ENCODE measurements around the gene NHLRC3. TPM values are rescaled to one million over a fixed set of nuclear protein-coding genes. Genes with fewer than 3 reads are reported as not detected.
"Not testable (repeated sequence)": the region's sequence is repeated elsewhere in the genome, so short reads cannot be mapped to it uniquely, and the experiment has no call there.

NHLRC3 gene, protein sequence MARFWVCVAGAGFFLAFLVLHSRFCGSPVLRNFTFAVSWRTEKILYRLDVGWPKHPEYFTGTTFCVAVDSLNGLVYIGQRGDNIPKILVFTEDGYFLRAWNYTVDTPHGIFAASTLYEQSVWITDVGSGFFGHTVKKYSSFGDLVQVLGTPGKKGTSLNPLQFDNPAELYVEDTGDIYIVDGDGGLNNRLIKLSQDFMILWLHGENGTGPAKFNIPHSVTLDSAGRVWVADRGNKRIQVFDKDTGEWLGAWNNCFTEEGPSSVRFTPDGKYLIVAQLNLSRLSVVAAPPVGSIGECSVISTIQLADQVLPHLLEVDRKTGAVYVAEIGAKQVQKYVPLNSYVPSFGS
- total RNA-seq: 10 to 100 TPM; 21.3 to 25.5 TPM

DNA sequence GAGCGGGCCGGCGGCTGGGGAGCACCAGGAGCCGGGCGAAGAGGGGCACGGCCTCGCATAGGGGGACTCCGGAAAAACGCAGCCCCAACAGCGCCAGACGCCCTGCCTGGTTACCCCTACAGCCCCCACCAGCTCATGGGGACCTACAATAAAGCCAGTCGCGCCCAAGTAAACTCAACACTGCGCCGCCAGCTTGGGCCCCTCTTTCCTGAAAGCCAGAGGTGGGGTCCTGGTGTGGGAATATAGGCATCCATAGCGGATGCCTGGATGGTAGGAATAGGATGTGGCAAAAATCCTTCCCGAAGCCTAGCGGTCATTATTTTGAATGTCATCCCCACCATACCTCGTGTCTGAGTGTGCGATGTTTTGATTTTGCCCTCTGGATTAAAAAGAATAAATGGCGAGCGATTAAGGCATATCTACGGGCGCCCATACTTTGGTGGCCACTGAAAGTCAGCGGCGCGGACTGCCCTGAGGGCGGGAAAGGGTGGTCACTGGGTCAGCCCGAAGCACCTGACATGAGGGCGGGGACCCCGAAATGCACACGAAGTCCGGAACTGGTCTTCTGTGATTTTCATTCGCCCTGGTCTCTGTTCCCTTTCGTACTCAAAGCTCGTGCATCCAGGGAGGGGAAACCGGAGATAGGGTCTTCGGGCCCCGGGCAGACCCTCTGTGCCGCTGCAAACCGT is at the start of gene NHLRC3, which contains the start of gene PROSER1:
NHLRC3 (plus strand) TSS at position 577 of the 689 bp plus-strand sequence. CDS start 184 bp downstream, outside the sequence.
PROSER1 (minus strand) TSS at position 210 of the 689 bp plus-strand sequence. CDS start 847 bp downstream, outside the sequence.
- H3K36me3 Mint-ChIP-seq (ENCODE audit: low read depth): peaks cover 28% of the 10 kb centered on the region
- peak within 1 kb of the TSS; percentile 96 for H3K27ac Mint-ChIP-seq
- POLR2A ChIA-PET: interaction anchor here (0.7 to 2.3 kb wide), 8 partner anchors 10 to 689 kb away, joined by 3 to 6 read pairs (median 4); partner anchors contain the start of gene UFM1
- H3K4me3 Mint-ChIP-seq: peak within 1 kb of the TSS; percentile 90
- ATAC-seq: peak; percentile 84
- peak; percentile 92 for DNase-seq
- H3K4me1 Mint-ChIP-seq (ENCODE audit: low read depth): peaks cover 55% of the 10 kb centered on the region
- CTCF ChIA-PET: interaction anchor here (1.0 to 2.2 kb wide), 6 partner anchors 11 to 578 kb away, joined by 3 to 9 read pairs (median 4); no protein-coding TSS in a partner anchor
- H3K27me3 Mint-ChIP-seq (ENCODE audit: low read depth): no peaks in the 10 kb centered on the region
- no peaks in the 10 kb centered on the region for H3K9me3 Mint-ChIP-seq (ENCODE audit: insufficient read depth)

- no peak for ATAC-seq
- H3K27me3 Mint-ChIP-seq (ENCODE audit: low read depth): peaks cover 6% of the 10 kb centered on the region
- ChIA-PET CTCF (no interaction called here), POLR2A (no interaction called here)
- no peaks in the 10 kb centered on the region for H3K4me1 Mint-ChIP-seq (ENCODE audit: low read depth)
- H3K4me3 Mint-ChIP-seq: no peak within 1 kb of the TSS
- H3K9me3 Mint-ChIP-seq (ENCODE audit: insufficient read depth): no peaks in the 10 kb centered on the region
- H3K36me3 Mint-ChIP-seq (ENCODE audit: low read depth): no peaks in the 10 kb centered on the region
- no peak within 1 kb of the TSS for H3K27ac Mint-ChIP-seq
- no peak for DNase-seq
Observed at GRCh38 chr13:38990693-38991092, 47.6 kb upstream of the NHLRC3 start, which contains the start of gene STOML3. Gene STOML3, minus strand, starts transcription at chr13:38990831. Its CDS starts 110 bp downstream, at chr13:38990721.

DNA sequence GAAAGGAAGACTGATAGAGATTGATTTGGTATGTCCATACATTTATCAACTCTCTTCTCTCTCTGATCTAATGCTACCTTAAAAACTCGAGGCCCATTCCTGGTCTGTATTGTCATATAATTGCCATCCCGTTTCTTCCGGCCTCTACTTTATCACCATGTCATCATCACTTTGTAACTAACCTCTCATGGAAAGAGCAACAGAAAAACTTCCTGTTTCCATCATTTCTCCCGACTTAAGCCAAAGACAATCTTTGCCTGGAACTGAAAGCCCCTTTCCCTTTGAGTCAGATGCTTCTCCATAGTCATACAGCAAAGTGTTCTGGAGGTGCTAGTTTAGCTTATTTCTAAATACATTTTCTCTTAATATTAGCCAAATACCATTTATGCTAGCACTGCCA is 44.9 kb upstream of the NHLRC3 start:
- Mint-ChIP-seq H3K4me1 (ENCODE audit: low read depth) (no peaks in the 10 kb centered on the region), H3K9me3 (ENCODE audit: insufficient read depth) (no peaks in the 10 kb centered on the region), H3K27me3 (ENCODE audit: low read depth) (peaks cover 6% of the 10 kb centered on the region), H3K27ac (no peak overlapping the region), H3K36me3 (ENCODE audit: low read depth) (no peaks in the 10 kb centered on the region), H3K4me3 (no peak overlapping the region)
- ChIA-PET CTCF (interaction anchor here (0.5 kb wide), 1 partner anchor 735 kb away, joined by 3 read pairs; no protein-coding TSS in a partner anchor), POLR2A (no interaction called here)
- DNase-seq: no peak
- no peak for ATAC-seq

DNA sequence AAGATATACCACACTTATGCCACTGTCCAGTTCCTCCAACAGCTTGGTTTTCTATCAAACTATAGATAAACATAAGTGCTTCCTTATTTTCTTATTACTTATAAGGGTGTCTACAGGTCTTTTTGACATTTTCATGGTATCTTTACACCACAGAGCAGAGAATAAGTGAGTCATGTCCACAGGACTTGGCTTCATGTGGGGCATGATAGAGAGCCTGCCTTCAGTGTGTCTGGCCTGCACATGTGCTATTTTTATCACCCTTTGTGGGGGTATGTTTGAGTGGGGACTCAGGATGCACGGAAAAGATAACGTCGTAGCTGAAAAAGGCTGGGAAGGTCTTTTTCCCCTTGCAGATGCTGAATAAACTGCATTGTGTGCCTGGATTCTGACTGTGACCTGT is 39.5 kb upstream of the NHLRC3 start:
- Mint-ChIP-seq H3K4me3 (no peak overlapping the region), H3K4me1 (ENCODE audit: low read depth) (no peaks in the 10 kb centered on the region)
- CTCF ChIA-PET: no interaction called here

DNA sequence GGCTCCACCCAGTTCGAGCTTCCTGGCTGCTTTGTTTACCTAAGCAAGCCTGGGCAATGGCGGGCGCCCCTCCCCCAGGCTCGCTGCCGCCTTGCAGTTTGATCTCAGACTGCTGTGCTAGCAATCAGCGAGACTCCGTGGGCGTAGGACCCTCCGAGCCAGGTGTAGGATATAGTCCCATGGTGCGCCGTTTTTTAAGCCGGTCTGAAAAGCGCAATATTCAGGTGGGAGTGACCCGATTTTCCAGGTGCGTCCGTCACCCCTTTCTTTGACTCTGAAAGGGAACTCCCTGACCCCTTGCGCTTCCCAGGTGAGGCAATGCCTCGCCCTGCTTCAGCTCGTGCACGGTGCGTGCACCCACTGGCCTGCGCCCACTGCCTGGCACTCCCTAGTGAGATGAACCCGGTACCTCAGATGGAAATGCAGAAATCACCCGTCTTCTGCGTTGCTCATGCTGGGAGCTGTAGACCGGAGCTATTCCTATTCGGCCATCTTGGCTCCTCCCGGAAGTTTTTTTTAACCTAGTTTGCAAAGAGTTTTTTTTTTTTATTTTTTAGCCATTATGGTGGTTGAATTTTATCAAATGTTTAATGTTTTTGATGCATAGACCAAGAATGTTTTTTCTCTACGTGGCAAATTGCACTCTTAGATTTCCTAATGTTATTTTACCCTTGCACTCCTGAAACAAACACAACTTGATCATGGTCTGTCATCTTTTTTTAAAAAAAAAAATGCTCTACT is 31.7 kb upstream of the NHLRC3 start:
- ATAC-seq; POLR2A ChIA-PET; DNase-seq; H3K27ac Mint-ChIP-seq; H3K4me1 Mint-ChIP-seq (ENCODE audit: low read depth); CTCF ChIA-PET; H3K9me3 Mint-ChIP-seq (ENCODE audit: insufficient read depth); H3K4me3 Mint-ChIP-seq; H3K27me3 Mint-ChIP-seq (ENCODE audit: low read depth): not testable (repeated sequence)
- H3K36me3 Mint-ChIP-seq (ENCODE audit: low read depth): peaks cover 29% of the 10 kb centered on the region

More for the DNA sequence above, 39.5 kb upstream of the NHLRC3 start:
- Mint-ChIP-seq H3K36me3 (ENCODE audit: low read depth) (no peaks in the 10 kb centered on the region), H3K27ac (no peak overlapping the region), H3K27me3 (ENCODE audit: low read depth) (no peaks in the 10 kb centered on the region), H3K9me3 (ENCODE audit: insufficient read depth) (no peaks in the 10 kb centered on the region)
- POLR2A ChIA-PET: no interaction called here
- no peak for DNase-seq
- ATAC-seq: no peak

- Mint-ChIP-seq H3K9me3 (ENCODE audit: insufficient read depth) (no peaks in the 10 kb centered on the region), H3K4me1 (ENCODE audit: low read depth) (peaks cover 4% of the 10 kb centered on the region), H3K36me3 (ENCODE audit: low read depth) (peaks cover 68% of the 10 kb centered on the region), H3K4me3 (no peak overlapping the region), H3K27ac (no peak overlapping the region), H3K27me3 (ENCODE audit: low read depth) (no peaks in the 10 kb centered on the region)
- ATAC-seq: no peak
- POLR2A ChIA-PET: no interaction called here
- no peak for DNase-seq
- CTCF ChIA-PET: no interaction called here
Observed at GRCh38 chr13:39012608-39013007, 25.6 kb upstream of the NHLRC3 start.

- DNase-seq (no peak), ATAC-seq (no peak)
- Mint-ChIP-seq H3K27ac (no peak overlapping the region), H3K4me3 (no peak overlapping the region), H3K9me3 (ENCODE audit: insufficient read depth) (no peaks in the 10 kb centered on the region), H3K4me1 (ENCODE audit: low read depth) (peaks cover 11% of the 10 kb centered on the region), H3K36me3 (ENCODE audit: low read depth) (peaks cover 63% of the 10 kb centered on the region), H3K27me3 (ENCODE audit: low read depth) (no peaks in the 10 kb centered on the region)
- ChIA-PET POLR2A (no interaction called here), CTCF (no interaction called here)
Observed at GRCh38 chr13:39013462-39013861, 24.8 kb upstream of the NHLRC3 start.

GRCh38 chr13:39016087-39016486 is 22.2 kb upstream of the NHLRC3 start:
- Mint-ChIP-seq H3K4me1 (ENCODE audit: low read depth) (peaks cover 15% of the 10 kb centered on the region), H3K9me3 (ENCODE audit: insufficient read depth) (no peaks in the 10 kb centered on the region), H3K27ac (no peak overlapping the region), H3K27me3 (ENCODE audit: low read depth) (no peaks in the 10 kb centered on the region), H3K4me3 (no peak overlapping the region), H3K36me3 (ENCODE audit: low read depth) (peaks cover 56% of the 10 kb centered on the region)
- CTCF ChIA-PET: interaction anchor here (0.8 to 3.9 kb wide), 8 partner anchors 10 to 680 kb away, joined by 3 to 21 read pairs (median 4); partner anchors contain the start of gene NHLRC3
- POLR2A ChIA-PET: no interaction called here
- ATAC-seq (peak; percentile 49), DNase-seq (no peak)

- Mint-ChIP-seq H3K36me3 (ENCODE audit: low read depth) (peaks cover 54% of the 10 kb centered on the region), H3K4me3 (no peak overlapping the region), H3K9me3 (ENCODE audit: insufficient read depth) (no peaks in the 10 kb centered on the region), H3K27me3 (ENCODE audit: low read depth) (no peaks in the 10 kb centered on the region), H3K4me1 (ENCODE audit: low read depth) (peaks cover 15% of the 10 kb centered on the region), H3K27ac (no peak overlapping the region)
- CTCF ChIA-PET: interaction anchor here (1.0 to 3.9 kb wide), 11 partner anchors 10 to 1969 kb away, joined by 3 to 21 read pairs (median 4); partner anchors contain the start of genes NHLRC3 and PROSER1
- peak; percentile 39 for DNase-seq
- POLR2A ChIA-PET: no interaction called here
- peak; percentile 69 for ATAC-seq
Observed at GRCh38 chr13:39016787-39017186, 21.5 kb upstream of the NHLRC3 start.

- Mint-ChIP-seq H3K27me3 (ENCODE audit: low read depth) (no peaks in the 10 kb centered on the region), H3K9me3 (ENCODE audit: insufficient read depth) (no peaks in the 10 kb centered on the region), H3K36me3 (ENCODE audit: low read depth) (peaks cover 49% of the 10 kb centered on the region), H3K27ac (no peak overlapping the region), H3K4me1 (ENCODE audit: low read depth) (peaks cover 15% of the 10 kb centered on the region), H3K4me3 (no peak overlapping the region)
- ChIA-PET CTCF (interaction anchor here (0.9 kb wide), 1 partner anchor 7 kb away, joined by 3 read pairs; no protein-coding TSS in a partner anchor), POLR2A (no interaction called here)
- no peak for DNase-seq
- no peak for ATAC-seq
Observed at GRCh38 chr13:39020853-39021462, 17.3 kb upstream of the NHLRC3 start.

DNA sequence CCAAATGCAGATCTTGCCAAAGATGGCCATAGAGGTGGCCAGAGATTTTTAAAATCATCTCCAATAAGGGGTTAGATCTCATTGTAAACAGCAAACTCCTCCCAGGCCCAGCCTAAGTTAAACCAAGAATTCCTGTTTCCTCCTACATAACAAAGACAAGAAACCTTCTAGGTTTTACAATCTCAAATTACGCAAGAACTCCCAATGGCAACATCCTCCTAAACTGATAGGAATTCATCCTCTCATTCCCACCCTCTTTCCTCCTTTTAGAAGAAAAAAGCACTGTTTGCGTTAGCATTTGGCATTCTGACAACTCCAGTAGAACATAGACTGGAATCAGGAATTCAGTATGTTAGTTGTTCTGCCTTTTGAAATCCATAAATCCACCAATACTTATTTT is 14.9 kb upstream of the NHLRC3 start:
- Mint-ChIP-seq H3K36me3 (ENCODE audit: low read depth) (peaks cover 55% of the 10 kb centered on the region), H3K27me3 (ENCODE audit: low read depth) (no peaks in the 10 kb centered on the region), H3K9me3 (ENCODE audit: insufficient read depth) (no peaks in the 10 kb centered on the region), H3K4me3 (no peak overlapping the region), H3K27ac (no peak overlapping the region), H3K4me1 (ENCODE audit: low read depth) (peaks cover 5% of the 10 kb centered on the region)
- no peak for DNase-seq
- CTCF ChIA-PET: no interaction called here
- POLR2A ChIA-PET: no interaction called here
- no peak for ATAC-seq

Data from activated CD8-positive, alpha-beta T cell treated with anti-CD3 and anti-CD28 coated beads, Interleukin-2, amount 10 ng/mL, durations not matched to agents 7 days and 5 days (primary cell).